NCI-H1105 (cell line): ENCODE measurements around the gene TECPR1.

Experiments used
- DNase-seq: peaks from one replicate; lab custom pipeline; 2025; lab: John Stamatoyannopoulos, UW

The TECPR1 gene

DNA sequence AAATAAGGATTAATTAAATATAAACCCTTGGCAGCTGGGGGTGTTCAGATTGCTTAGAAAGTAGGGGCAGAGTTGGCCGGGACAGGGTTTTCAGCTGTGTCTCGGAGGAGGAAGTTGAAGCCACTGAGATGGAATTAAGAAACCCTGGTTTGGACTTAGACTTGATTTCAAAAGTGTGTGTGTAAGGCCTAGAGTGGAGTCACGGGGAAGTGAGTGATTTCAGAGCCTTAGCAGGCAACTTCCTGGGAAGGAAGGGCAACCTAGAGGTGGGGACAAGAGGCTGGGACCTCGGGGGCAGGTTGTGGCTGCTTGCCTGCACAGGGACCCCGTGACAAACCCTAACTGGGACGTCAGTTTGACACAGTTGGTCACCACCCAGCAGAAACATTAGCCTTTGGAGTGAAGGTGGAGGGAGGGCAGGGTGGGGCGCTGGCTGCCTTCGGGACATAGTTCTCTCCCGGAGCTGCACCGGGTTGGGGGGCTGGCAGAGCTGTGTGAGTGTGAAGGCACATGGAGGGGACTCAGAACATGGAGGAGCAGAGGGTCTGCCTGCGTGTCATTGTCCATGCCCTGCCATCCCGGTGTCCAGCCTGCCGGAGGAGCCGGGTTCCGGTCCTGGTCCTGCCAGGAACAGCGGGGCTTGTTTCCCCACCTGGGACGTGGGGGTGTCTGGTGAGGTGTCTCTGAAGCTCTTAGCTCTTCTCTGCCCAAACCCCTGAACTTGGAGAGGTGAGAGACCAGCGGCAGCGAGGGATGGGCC lies 31.3 kb upstream of the TECPR1 start:
- DNase-seq, result no peak

DNA sequence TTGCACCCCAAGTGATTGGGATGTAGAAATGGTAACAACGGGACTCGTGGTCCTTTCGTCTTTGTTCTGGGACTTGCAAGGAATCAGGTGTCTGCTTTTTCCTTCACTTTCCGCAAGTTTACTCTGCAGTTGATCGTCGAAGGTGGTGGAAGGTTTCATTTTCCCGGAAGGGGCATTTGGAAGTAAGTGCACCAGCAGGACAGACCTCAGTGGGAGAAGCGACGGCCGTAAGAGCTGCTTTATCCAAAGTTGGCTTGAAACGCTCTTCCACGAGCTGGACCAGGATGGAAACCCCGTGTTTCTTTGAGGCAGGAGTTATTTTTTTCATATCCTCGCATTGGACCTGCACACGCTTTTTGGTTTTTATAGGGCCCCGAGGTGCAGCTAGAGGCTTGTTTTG lies 30.7 kb upstream of the TECPR1 start:
- no peak for DNase-seq

DNA sequence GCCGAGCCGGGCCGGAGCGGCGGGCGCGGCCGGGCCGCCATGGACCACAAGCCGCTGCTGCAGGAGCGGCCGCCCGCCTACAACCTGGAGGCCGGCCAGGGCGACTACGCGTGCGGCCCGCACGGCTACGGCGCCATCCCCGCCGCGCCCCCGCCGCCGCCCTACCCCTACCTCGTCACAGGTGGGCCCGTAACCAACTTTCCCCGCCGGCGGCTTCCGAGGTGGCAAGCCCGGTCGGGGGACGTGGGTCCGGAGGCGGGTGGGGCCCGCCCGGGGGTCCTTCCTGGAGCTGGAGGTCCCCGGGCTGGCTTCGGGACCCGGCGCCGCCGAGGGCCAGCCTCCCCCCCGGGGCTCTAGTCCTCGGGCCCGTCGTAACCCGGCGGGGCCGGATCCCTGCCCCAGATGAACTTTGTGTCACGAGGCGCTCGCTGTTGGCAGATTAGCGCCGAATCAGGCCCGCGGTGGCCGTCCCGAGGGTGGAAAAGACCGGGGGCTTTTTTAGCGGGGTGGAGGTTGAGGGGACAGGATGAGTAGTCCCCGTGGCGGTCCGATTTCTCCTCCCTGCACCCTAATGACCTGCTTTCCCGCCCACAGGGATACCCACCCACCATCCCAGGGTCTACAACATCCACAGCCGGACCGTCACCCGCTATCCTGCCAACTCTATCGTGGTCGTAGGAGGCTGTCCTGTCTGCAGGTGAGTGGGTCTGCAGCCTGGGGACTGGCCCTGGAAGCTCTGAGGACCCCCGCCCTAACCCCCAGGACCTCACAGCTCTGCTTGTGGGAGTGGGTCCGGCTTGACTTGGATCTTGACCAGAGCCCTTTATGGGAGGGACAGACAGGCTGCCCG lies 29.9 kb upstream of the TECPR1 start:
- DNase-seq, result no peak

DNA sequence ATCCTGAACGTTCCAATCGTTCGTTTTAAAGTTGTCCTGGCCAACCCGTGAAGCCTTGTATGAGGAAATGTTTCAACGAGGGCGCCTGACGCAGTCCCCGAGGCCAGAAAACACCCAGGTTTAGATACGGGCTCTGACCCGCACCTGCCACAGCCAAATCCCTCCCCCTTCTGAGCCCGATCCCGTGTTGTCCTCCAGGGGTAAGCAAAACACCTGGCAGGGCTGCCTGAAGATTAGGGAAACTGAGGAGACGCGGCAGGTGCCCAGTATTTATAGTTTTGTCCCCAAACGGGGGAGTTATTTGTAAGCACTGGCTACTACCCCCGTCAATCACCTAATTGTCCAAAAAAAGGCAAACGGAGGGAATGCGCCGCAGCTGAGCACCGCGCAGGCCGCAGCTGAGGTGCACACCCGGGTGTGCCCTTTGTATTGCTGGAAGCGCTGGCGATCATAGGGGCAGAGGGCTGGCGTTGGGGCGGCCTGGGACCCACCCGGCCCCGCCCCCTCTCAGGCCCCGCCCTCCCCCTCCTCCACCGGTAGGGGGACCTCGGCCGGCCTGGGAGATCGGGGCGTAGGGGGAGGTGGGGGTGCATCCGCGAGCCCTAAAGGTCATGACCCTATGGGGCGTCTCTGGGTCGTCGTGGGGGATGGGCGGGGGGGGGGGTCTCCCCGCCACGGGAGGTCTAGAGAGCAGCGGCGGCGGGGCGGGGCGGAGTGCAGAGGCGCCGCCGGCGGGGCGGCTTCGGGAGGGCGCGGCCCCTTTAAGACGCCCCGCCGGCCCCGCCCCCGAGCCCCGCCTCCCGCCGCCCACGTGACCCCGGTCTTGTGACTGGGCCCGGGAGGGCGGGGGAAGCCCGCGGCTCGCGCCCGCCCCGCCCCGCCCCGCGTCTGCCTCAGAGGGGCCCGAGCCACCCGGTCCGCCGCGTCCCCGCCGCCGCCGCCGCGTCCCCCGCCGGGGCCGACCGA lies 29.0 kb upstream of the TECPR1 start, which contains the start of gene BRI3:
BRI3 (plus strand) TSS at position 896 of the 966 bp plus-strand sequence. CDS start 110 bp downstream, outside the sequence.
- peak; percentile 89 for DNase-seq

DNA sequence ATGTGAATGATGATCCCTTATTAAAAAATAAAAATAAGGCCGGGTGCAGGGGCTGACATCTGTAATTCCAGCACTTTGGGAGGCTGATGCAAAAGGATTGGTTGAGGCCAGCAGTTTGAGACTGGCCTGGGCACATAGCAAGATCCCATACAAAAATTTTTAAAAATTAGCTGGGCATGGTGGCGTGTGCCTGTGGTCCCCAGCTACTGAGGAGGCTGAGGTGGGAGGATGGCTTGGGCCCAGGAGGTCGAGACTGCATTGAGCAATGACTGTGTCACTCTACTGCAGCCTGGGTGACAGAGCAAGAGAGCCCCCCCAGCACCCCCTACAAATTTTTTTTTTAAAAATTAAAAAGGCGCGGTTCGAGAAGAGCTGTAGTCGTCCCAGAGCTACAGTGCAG lies 28.3 kb upstream of the TECPR1 start:
- no peak for DNase-seq

DNA sequence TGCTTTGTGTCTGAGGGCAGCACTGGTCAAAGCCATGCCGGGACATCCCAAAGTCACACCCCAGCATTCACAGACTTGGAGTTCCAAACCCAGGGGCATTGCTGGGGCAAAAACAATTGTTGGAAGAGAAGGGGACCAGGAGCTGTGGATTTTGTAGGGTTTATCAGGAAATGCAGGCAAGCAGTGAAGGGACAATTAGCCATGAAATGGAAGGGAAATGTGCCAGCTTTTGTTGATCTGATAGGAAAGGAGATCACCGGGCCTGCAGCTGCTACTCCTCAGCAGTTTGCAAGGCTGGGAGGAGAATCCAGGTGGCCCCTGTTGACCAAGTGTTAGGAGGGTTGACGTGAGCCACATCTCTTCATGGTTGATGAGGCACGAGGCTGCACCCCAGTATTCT lies 26.9 kb upstream of the TECPR1 start:
- DNase-seq, result no peak

DNA sequence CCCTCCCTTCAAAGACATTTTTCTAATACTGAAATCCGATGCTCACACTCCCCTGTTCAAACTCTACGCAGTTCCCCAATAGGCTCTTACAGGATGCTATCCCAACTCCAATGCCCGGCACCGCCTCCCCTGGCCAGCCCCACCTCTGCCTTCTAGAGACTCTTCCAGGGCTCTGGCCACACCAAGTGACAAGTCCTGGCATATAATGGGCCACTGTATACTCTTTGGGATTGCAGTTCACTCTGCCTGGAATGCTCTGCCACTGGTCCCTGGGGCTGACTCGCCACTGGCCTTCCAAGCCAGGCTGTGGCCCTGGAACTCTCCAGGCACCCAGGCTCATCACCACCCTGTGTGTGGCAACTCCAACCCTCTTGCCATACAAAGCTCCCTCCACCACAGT lies 26.4 kb upstream of the TECPR1 start:
- no peak for DNase-seq

DNA sequence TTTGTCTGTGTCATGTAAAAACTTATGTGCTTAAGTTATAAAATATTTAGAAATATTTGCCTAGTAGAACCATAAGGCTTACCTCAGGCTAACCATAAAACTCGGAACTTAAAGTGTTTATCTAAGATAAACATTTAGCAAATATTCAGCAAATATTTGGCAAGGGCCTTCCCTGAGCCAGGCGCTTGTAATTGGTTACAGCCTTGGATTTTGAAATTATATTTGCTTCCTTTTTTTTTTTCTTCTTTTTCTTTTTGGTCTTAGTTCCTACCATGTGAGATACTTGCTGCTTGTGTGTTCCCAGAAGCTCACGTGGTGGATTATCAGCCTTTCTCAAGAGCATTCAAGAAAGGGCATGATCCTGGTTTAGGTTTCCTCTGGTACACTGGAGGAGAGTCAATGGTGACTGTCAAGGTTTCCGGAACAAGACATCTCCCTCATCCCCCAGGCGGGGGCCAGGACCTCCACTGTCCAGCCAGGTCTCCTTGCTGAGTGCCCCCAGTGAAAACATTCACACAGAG lies 24.3 kb upstream of the TECPR1 start:
- no peak for DNase-seq

DNA sequence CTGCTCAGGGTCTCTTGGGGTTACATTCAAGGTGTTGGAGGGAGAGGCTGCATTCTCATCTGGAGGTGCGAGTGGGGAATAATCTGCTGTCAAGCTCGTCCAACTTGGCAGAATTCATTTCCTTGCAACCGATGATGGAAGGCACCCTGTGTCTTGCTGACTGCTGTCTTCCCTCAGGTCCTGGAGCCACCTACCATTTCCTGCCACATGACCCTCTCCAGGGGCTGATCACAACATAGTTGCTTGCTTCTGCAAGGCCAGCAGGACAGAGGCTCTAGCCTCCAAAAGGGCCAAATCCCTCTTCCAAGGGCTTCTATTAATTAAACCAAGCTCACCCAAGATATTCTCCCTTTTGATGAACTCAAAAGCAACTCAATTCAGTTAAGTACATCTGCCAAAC lies 15.3 kb upstream of the TECPR1 start:
- no peak for DNase-seq

DNA sequence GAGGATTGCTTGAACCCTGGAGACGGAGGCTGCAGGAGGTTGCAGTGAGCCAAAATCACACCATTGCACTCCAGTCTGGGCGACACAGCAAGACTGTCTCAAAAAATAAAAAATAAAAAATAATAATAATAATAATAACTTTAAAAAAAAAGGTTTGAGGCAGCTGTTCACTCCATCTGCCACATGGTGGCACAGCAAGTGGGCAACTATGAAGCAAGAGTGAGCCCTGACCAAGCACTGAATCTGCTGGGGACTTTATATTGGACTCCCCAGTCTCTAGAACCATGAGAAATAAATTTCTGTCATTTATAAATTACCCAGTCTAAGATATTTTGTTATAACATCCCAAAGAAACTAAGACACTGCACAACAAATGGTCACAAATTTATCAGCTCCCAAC lies 14.8 kb upstream of the TECPR1 start:
- no peak for DNase-seq

DNA sequence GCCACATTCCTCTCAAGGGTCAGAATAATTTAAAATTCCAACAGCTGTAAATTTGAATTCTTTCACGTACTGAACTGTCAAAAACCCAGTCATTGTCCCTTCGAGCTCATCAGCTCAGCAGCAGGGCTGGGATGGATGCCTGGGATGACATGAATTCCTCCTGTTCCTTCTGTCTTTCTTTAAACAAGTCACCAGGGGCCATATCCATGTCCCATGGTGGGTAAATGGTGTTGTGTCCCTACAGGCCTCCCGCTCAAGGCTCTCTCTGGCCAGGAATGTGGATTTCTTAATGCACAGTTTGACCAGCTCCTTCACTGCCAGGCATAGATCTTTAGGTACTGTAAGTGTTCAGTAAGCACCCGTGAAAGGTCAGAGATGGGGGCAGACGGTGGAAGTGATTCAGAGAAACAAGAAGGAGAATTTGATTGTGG lies 13.8 kb upstream of the TECPR1 start:
- DNase-seq, result no peak

DNA sequence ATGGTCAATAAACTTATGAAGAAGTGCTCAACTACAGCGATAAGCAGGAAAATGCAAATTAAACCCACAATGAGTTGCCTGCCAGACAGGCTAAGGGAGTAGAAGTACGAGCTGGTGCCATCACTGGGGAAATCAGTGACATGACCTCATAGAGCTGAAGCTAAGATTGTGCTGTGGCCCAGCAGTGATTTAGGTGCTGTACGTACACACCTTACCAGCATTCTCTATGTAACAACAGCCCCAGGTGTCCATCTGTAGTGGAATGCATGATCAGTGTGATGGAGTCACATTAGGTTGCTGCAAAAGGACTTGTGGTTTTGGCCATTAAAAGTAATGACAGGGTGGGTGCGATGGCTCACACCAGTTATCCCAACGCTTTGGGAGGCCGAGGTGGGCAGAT lies 5.7 kb upstream of the TECPR1 start:
- DNase-seq, result no peak

DNA sequence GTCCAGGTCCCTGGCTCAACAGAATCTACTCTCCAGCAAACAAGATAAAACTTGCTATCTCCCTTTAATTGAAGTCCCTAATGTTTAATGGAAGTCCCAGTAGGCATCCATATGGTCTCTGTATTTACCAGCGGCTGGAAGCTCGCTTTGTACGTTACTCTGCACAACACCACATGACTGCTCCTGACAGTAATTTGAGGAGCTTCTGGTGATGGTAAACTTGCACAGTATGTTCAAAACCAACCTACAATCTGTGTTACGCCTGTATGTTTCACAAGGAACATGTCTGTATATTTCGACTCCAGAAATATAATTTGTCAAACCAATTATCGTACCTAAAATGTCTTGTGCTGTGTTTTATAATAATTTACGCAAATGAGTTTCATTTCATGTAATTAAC lies 4.4 kb upstream of the TECPR1 start:
- no peak for DNase-seq

DNA sequence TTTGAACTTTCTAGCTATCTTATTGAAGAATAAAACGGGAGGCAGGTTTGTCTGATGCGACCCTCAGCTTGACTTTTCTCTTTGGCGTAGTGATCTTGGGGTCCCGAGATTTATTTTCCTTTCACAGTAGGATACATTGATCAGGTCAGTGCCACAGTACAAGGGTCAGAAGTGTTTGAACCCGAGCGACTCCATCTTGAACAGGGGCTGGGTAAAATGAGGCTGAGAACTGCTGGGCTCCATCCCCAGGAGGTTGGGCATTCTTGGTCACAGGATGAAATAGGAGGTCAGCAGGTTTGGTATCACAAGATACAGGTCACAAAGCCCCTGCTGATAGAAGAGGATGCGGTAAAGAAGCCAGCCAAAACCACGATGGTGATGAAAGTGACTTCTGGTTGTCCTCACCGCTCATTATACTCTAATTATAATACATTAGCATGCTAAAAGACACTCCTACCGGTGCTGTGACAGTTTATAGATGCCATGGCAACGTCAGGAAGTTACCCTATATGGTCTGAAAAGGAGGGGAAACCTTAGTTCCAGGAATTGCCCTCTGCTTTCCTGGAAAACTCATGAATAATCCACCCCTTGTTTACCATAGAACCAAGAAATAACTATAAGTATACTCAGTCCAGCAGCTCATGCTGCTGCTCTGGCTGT lies 3.0 kb upstream of the TECPR1 start:
- no peak for DNase-seq

DNA sequence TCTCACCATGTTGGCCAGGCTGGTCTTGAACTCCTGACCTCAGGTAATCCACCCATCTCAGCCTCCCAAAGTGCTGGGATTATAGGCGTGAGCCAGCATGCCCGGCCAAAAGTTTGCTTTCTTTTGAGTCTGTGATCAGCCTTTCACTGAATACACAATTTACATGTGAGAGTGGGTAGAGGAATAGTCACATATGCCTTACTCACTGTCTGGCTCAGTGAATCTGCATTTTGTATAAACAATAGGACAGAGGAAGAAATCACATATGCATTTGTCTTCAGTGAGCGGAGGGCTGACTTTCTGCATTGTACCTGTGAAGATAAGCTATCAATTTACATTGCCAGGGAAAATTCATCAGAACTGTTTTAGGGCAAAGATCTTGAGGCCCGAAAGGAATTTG lies 2.5 kb upstream of the TECPR1 start:
- DNase-seq, result no peak

DNA sequence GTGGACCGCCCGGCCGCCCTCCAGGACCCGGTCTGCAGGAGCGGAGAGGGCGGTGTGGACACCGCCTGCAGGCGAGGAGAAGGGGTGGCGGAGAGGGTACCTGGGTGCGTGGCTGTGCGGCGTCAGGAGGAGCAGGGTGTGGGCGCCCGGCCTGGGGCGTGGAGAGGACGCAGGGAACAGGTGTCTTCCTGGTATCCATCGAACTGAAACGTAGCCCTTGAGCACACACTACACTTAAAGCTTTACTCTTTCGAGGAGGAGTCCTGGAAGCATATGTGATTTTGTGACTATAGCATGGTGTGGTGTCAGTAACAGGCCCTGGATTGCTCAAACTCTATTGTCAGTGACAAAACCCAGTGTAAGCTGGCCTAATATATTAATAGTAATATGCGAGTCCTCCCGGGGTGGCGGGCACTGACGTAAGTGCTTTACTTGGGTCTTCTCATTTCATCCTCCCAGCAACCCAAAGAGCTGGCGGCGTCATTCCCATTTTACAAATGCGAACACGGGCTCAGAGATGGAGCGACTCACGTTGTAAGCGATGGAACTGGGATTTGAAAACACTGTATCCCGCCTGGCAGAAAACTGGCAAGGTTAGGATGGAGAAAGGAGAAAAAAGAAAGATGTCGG lies 508 bp upstream of the TECPR1 start:
- no peak for DNase-seq

DNA sequence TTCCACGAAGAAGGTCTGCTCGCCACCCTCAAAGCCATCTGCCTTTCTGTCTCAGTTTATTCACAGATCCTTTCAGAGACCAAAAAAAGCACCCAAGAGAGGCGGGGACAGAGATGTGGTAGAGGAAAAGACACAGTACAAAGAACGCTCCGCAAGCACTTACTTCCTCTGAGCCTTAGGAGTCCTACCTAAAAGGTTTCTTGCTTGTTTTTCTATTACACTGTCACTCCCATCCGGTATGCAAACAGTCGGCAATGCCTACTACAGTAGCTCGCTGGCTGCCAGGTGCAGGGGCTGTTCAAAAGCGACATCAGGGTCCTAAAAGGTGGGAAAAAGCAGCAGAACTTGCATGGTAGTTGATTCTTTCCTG lies 816 bp downstream of the TECPR1 start:
- DNase-seq, result no peak

DNA sequence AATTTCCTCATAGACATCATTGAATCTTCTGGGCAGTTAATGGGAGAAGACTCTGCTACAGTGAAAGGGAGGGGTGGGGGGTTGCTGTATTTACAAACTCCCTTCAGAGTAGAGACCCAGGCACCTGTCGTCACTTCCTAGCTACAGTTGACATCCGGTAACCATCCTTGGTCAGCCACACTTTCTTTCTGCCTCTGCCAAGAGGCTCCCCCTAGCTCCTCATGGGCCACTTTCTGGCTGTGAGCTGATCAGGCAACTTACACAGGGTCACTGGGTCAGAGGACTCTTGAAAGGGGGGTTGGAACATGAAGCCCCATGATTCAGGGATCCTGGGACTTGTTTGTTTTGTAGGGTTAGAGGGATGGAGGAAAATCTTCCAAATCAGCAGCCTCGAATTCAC lies 1.2 kb downstream of the TECPR1 start:
- DNase-seq, result peak; percentile 4

DNA sequence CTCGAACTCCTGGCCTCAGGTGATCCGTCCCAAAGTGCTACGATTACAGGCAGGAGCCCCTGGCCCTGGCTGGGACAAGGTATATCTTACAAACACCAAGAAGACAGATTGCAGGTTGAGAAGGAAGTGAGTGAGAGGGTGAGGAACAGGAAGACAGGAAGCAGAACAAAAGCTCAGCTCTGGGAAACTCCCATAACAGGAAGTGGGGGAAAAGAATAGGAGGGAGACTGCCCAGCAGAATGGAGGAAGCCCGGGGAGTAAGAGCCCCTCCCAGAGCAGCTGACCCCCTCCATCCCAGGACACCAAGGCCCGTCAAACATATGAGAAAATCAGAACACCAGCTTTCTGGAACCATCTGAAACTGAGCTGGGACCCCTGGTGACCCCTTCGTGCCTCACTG lies 2.9 kb downstream of the TECPR1 start:
- no peak for DNase-seq

DNA sequence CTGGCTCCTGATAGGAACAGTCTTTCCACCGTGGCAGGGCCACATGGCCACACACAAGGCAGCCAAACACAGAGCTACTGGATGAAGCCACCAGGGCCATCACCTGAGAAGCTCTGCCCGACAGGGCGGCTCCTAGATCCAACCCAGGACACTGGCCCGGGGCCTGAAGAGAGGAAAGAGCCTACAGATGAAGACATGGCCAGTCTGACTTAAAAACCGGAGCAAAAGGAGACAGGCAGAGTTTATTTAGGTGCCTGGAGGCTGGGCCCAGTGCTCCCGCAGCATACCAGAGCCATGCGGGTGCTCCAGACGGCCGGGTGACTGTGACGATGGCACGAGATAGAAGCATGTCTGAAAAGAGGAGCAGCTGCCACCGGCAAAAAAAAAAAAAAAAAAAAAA lies 3.9 kb downstream of the TECPR1 start:
- no peak for DNase-seq

DNA sequence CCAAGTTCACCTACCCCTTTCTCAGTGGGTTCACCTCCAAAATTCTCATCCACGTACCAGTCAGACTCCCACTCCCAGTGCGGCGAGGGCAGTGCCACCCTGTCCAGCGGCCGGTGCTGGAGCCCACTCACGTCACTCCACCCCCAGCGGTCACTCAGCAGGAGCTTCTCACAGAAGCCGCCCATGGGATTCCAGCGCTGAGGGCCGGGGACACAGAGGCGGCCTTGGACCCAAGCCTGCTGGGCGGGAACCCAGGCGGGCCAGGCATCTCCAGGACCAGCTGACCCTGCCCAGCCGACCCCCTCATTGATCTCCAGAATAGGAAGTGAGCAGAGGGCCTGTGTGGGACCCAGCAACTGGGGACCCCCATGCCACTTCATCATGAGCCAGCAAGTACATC lies 7.2 kb downstream of the TECPR1 start:
- no peak for DNase-seq
